Measurements from ENCODE around the gene CORO1A. TPM values are rescaled to one million over a fixed set of nuclear protein-coding genes. Genes with fewer than 3 reads are reported as not detected.

Gene CORO1A
- total RNA-seq (2022; extraction: Qiagen RNA extraction; ENCODE audit: low read depth): 2.2 to 4.3 TPM (median 3.7 TPM) in 5 replicates

DNA sequence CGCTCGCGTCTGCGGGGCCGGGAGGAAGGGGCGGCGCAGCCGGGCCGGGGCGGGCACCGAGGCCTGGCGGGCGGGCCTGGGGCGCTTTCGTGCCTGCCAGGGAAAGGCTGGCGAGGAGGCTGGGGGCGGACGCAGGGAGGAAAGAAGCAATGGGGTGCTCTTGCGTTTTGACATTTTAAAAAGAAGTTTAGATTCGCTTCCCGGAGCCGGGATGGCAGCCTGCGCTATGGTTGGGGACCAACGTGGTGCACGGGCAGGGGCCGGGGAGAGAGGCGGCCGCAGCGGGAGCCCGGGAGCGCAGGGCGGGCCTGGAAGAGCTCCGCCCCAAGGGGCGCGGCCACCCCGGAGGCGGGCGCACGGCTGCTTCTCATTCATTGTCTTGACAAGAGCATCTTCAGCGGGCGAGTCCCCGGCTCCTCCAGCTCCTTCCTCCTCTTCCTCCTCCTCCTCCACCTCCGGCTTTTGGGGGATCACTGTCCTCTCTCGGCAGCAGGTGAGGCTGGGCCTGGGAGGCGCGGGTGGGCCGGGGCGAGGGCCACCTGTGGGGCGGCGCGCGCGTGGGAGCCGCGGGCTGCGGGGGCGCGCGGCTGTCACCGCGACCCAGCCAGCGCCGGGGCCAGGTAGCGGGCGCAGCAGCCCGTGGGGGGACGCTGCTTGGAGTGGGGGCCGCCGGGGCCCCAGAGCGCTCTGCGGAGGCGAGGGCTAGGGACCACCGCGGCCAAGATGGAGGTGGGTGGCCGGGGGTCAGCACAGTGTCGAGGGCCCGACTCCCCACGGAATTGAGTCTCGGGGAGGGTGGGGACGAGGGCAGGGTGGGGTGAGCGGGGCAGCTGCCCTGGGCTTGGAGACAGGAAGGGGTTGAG is at the start of gene CORO1A:
TSS of gene CORO1A (plus strand) at position 370 of the 863 bp plus-strand sequence. CDS start 1,608 bp downstream, outside the sequence.

DNA sequence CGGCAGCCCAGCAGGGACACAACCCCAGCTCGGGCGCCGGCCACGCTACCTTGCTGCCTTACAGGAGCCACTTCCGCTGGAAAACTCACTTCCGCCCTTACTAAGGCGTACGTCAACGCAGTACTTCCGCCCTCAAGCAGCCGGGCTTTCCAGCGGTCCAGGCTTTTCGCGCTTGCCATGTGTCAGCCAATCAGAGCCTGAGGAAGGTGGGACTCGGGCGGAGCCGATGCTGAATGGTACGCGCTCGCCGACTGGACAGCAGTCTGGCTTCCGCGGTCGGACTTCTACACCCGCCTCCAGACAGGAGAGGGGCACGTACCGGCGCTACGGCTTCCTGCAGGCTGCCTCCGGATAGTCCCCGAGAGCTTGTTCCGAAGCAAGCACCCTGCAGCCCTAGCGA is 10.2 kb downstream of the CORO1A start, which contains the start of the genes BOLA2B and SLX1A:
TSS of gene BOLA2B (minus strand) at position 52 of the 400 bp plus-strand sequence. CDS start 71 bp downstream, outside the sequence.
TSS of gene SLX1A (plus strand) at position 261 of the 400 bp plus-strand sequence. CDS start 210 bp downstream, outside the sequence.

DNA sequence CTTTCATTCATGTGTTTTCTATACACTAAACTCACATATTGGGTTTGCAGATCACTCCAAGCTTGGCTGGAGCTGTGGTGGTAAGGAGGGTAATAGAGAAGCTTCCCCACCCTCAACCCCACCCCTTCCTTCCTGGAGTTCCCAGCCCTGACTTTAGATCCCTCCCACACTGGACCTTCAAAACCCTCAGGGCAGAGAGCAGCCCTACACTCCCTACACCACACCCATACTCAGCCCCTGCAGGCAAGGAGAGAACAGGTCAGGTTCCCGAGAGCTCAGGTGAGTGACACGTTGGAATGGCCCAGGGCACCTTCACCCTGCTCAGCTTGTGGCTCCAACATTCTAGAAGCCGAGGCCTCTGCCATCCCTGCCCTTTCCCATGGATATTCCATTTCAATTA is 15.6 kb downstream of the CORO1A start, which contains the start of gene SULT1A3:
TSS of gene SULT1A3 (plus strand) at position 207 of the 400 bp plus-strand sequence. CDS start 1,474 bp downstream, outside the sequence.

Other genes starting within 250 kb of the CORO1A start
- gene TMEM219, start 221.5 kb upstream of the CORO1A start, total RNA-seq (2022; extraction: Qiagen RNA extraction; ENCODE audit: low read depth): 81.2 to 101 TPM (median 94.7 TPM) in 5 replicates
- 24.7 to 33.4 TPM (median 31.0 TPM) in 5 replicates for gene TAOK2, start 209.7 kb upstream of the CORO1A start, total RNA-seq (2022; extraction: Qiagen RNA extraction; ENCODE audit: low read depth)
- gene HIRIP3, start 188.0 kb upstream of the CORO1A start, total RNA-seq (2022; extraction: Qiagen RNA extraction; ENCODE audit: low read depth): 13.9 to 14.9 TPM (median 14.3 TPM) in 5 replicates
- gene INO80E, start 187.4 kb upstream of the CORO1A start, total RNA-seq (2022; extraction: Qiagen RNA extraction; ENCODE audit: low read depth): 95.8 to 108 TPM (median 104 TPM) in 5 replicates
- 1.7 to 2.3 TPM (median 1.9 TPM) in 5 replicates for gene DOC2A, start 172.6 kb upstream of the CORO1A start, total RNA-seq (2022; extraction: Qiagen RNA extraction; ENCODE audit: low read depth)
- gene C16orf92, start 160.4 kb upstream of the CORO1A start, total RNA-seq (2022; extraction: Qiagen RNA extraction; ENCODE audit: low read depth): not detected in 5 replicates
- gene TLCD3B, start 152.3 kb upstream of the CORO1A start, total RNA-seq (2022; extraction: Qiagen RNA extraction; ENCODE audit: low read depth): 0.10 to 0.31 TPM (median 0.23 TPM) in 5 replicates
- 1,570 to 1,920 TPM (median 1,807 TPM) in 5 replicates for gene ALDOA, start 117.8 kb upstream of the CORO1A start, total RNA-seq (2022; extraction: Qiagen RNA extraction; ENCODE audit: low read depth)
- 125 to 145 TPM (median 144 TPM) in 5 replicates for gene PPP4C, start 107.6 kb upstream of the CORO1A start, total RNA-seq (2022; extraction: Qiagen RNA extraction; ENCODE audit: low read depth)
- 0.13 to 0.25 TPM (median 0.18 TPM) in 5 replicates for gene TBX6, start 91.7 kb upstream of the CORO1A start, total RNA-seq (2022; extraction: Qiagen RNA extraction; ENCODE audit: low read depth)
- 5.5 to 8.8 TPM (median 8.1 TPM) in 5 replicates for gene YPEL3, start 87.4 kb upstream of the CORO1A start, total RNA-seq (2022; extraction: Qiagen RNA extraction; ENCODE audit: low read depth)
- 1.4 to 2.4 TPM (median 2.1 TPM) in 5 replicates for gene GDPD3, start 70.1 kb upstream of the CORO1A start, total RNA-seq (2022; extraction: Qiagen RNA extraction; ENCODE audit: low read depth)
- 32.6 to 35.7 TPM (median 33.8 TPM) in 5 replicates for gene MAPK3, start 60.4 kb upstream of the CORO1A start, total RNA-seq (2022; extraction: Qiagen RNA extraction; ENCODE audit: low read depth)
- 156 to 240 TPM (median 209 TPM) in 5 replicates for gene BOLA2B, start 10.1 kb downstream of the CORO1A start, total RNA-seq (2022; extraction: Qiagen RNA extraction; ENCODE audit: low read depth)
- gene SLX1A, start 10.3 kb downstream of the CORO1A start, total RNA-seq (2022; extraction: Qiagen RNA extraction; ENCODE audit: low read depth): 7.0 to 14.1 TPM (median 8.1 TPM) in 5 replicates
- gene SULT1A3, start 15.7 kb downstream of the CORO1A start, total RNA-seq (2022; extraction: Qiagen RNA extraction; ENCODE audit: low read depth): 5.6 to 8.7 TPM (median 7.3 TPM) in 5 replicates
- gene NPIPB13, start 64.9 kb downstream of the CORO1A start, total RNA-seq (2022; extraction: Qiagen RNA extraction; ENCODE audit: low read depth): 0.86 to 3.0 TPM (median 2.1 TPM) in 5 replicates
- gene CD2BP2, start 171.7 kb downstream of the CORO1A start, total RNA-seq (2022; extraction: Qiagen RNA extraction; ENCODE audit: low read depth): 59.5 to 68.2 TPM (median 64.0 TPM) in 5 replicates
- 23.3 to 30.4 TPM (median 27.7 TPM) in 5 replicates for gene TBC1D10B, start 186.9 kb downstream of the CORO1A start, total RNA-seq (2022; extraction: Qiagen RNA extraction; ENCODE audit: low read depth)
- gene MYL11, start 191.2 kb downstream of the CORO1A start, total RNA-seq (2022; extraction: Qiagen RNA extraction; ENCODE audit: low read depth): 0.51 TPM in 1 of 5 replicates, not detected in the others
- 1.1 to 2.0 TPM (median 1.6 TPM) in 5 replicates for gene SEPTIN1, start 199.0 kb downstream of the CORO1A start, total RNA-seq (2022; extraction: Qiagen RNA extraction; ENCODE audit: low read depth)
- gene ZNF48, start 211.8 kb downstream of the CORO1A start, total RNA-seq (2022; extraction: Qiagen RNA extraction; ENCODE audit: low read depth): 11.2 to 15.5 TPM (median 12.8 TPM) in 5 replicates
- 3.5 to 6.1 TPM (median 5.2 TPM) in 5 replicates for gene ZNF771, start 224.0 kb downstream of the CORO1A start, total RNA-seq (2022; extraction: Qiagen RNA extraction; ENCODE audit: low read depth)
- gene DCTPP1, start 246.4 kb downstream of the CORO1A start, total RNA-seq (2022; extraction: Qiagen RNA extraction; ENCODE audit: low read depth): 101 to 138 TPM (median 133 TPM) in 5 replicates